ENCODE data around the gene HERC5.
"Not testable (repeated sequence)": the region's sequence is repeated elsewhere in the genome, so short reads cannot be mapped to it uniquely, and the experiment has no call there.

The HERC5 gene

DNA sequence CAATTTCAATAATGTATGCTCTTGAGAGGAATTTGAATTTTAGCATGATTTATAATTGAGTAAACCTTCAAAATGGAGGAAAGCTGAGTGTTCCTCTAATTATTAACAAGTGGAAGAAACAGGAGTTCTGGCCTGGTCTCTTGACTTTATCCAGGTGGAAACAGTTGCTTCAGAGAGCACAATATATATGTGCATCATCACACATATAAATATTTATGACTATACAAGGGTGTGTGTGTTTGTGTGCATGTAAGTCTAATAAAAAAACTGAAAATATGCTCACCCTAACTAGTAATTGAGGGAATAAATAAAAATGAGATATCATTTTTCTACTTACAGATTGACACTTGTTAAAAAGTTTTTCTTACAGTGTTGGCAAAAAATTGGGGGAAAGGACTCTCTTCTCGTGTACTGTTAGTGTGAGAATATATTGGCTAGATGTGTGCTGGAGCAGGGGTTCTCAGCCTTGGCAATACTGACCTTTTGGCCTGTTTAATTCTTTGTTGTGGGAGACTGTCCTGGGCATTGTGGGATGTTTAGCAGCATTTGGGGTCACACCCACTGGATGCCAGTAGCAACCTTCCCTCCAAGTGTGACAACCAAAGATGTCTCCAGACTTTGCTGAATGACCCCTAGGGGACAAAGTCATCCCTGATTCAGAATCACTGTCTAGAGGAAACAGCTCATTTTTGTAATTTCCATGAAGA lies 20.8 kb upstream of the HERC5 start:
- H3K4me3 ChIP-seq (ENCODE audit: control insufficient read depth, low read depth, low read length), result no peak overlapping the region
- DNase-seq (ENCODE audit: low read depth), result no peak
- TF ChIP-seq CTCF (conservative IDR thresholded peaks at IDR 0.05; ENCODE audit: control insufficient read depth, insufficient read depth, low read depth, low read length), result no peak

GRCh38 chr4:88437873-88438272 lies 19.0 kb upstream of the HERC5 start:
- not testable (repeated sequence) for H3K4me3 ChIP-seq (ENCODE audit: control insufficient read depth, low read depth, low read length); DNase-seq (ENCODE audit: low read depth)

GRCh38 chr4:88439161-88439760 lies 17.7 kb upstream of the HERC5 start:
- no peak for DNase-seq (ENCODE audit: low read depth)
- H3K4me3 ChIP-seq (ENCODE audit: control insufficient read depth, low read depth, low read length), result no peak overlapping the region
- TF ChIP-seq CTCF (conservative IDR thresholded peaks at IDR 0.05; ENCODE audit: control insufficient read depth, insufficient read depth, low read depth, low read length), result no peak

GRCh38 chr4:88440146-88440545 lies 16.8 kb upstream of the HERC5 start:
- DNase-seq (ENCODE audit: low read depth), result no peak
- no peak overlapping the region for H3K4me3 ChIP-seq (ENCODE audit: control insufficient read depth, low read depth, low read length)
- TF ChIP-seq CTCF (conservative IDR thresholded peaks at IDR 0.05; ENCODE audit: control insufficient read depth, insufficient read depth, low read depth, low read length), result no peak

- DNase-seq (ENCODE audit: low read depth), result no peak
- no peak for TF ChIP-seq CTCF (conservative IDR thresholded peaks at IDR 0.05; ENCODE audit: control insufficient read depth, insufficient read depth, low read depth, low read length)
- no peak overlapping the region for H3K4me3 ChIP-seq (ENCODE audit: control insufficient read depth, low read depth, low read length)
These were observed 15.2 kb upstream of the HERC5 start for GRCh38 chr4:88441696-88442095.

GRCh38 chr4:88442689-88443191 lies 14.2 kb upstream of the HERC5 start:
- TF ChIP-seq CTCF (conservative IDR thresholded peaks at IDR 0.05; ENCODE audit: control insufficient read depth, insufficient read depth, low read depth, low read length), result no peak
- no peak overlapping the region for H3K4me3 ChIP-seq (ENCODE audit: control insufficient read depth, low read depth, low read length)
- DNase-seq (ENCODE audit: low read depth), result peak; percentile 7

DNA sequence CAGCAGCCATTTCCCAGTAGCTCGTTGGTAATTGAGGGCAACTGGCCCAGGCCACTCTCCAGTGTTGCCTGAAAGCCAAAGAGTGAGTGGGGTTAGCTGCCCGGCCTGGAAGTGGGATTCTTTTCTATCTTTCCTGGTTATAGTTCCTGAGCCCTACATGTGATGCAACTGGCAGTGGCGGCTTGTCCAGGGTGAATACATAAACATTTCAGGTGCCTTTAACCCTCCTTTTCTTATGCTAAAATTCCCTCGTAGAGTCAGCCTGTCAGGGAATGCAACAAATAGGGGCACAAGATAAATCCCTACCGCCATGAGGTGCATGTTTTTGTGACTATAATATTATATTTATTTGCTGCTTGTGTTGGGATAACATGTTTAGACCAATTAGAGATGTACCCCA lies 13.4 kb upstream of the HERC5 start:
- no peak for TF ChIP-seq CTCF (conservative IDR thresholded peaks at IDR 0.05; ENCODE audit: control insufficient read depth, insufficient read depth, low read depth, low read length)
- no peak for DNase-seq (ENCODE audit: low read depth)

More for the DNA sequence above, 13.4 kb upstream of the HERC5 start:
- no peak overlapping the region for H3K4me3 ChIP-seq (ENCODE audit: control insufficient read depth, low read depth, low read length)

Measured in fibroblast of mammary gland (primary cell).